SU-DHL-6 (cell line): Measurements from ENCODE around the gene RNF166.

Source experiments
- H2AFZ ChIP-seq: fragments of 200-600 bp; sonication (generic); 2 replicates; pipeline ENCODE4 v1.6.1; 2014; ENCODE audit warnings: low read depth, mild to moderate bottlenecking, moderate library complexity, mixed read lengths, antibody characterized with exemption, low read length; ENCODE audit not compliant: severe bottlenecking
- H3F3A ChIP-seq: fragments of 200-600 bp; shearing (Covaris generic); 2 replicates; pipeline ENCODE4 v1.6.0; 2016; ENCODE audit warnings: antibody characterized with exemption, mild to moderate bottlenecking; ENCODE audit not compliant: insufficient read depth
- H3K27ac ChIP-seq: fragments of 200-600 bp; sonication (generic); 2 replicates; pipeline ENCODE4 v1.5.1; 2016; ENCODE audit warnings: low read depth, mild to moderate bottlenecking, low read length, moderate library complexity, mixed read lengths
- H3K27me3 ChIP-seq: fragments of 200-600 bp; sonication (generic), shearing (Covaris generic); 2 replicates; pipeline ENCODE4 v1.6.0; 2014; ENCODE audit warnings: mild to moderate bottlenecking, low read length
- H3K36me3 ChIP-seq: fragments of 200-600 bp; sonication (generic); 2 replicates; pipeline ENCODE4 v1.6.1; 2014; ENCODE audit warnings: mild to moderate bottlenecking, low read length, mixed read lengths
- H3K4me2 ChIP-seq: fragments of 300-600, 200-600 bp; shearing (Covaris generic), sonication (generic); 2 replicates; pipeline ENCODE4 v1.6.0; 2014; ENCODE audit warnings: low read length, low read depth, mild to moderate bottlenecking; ENCODE audit not compliant: poor library complexity, severe bottlenecking
- H3K4me3 ChIP-seq: fragments of 200-600 bp; sonication (generic); 2 replicates; pipeline ENCODE4 v1.5.1; 2014; ENCODE audit warnings: antibody characterized with exemption, low read length, mild to moderate bottlenecking, mixed read lengths; ENCODE audit not compliant: insufficient read depth, poor library complexity, severe bottlenecking
- H3K79me2 ChIP-seq: fragments of 200-600 bp; sonication (generic); 2 replicates; pipeline ENCODE4 v1.6.1; 2014; ENCODE audit warnings: mild to moderate bottlenecking, low read length, moderate library complexity; ENCODE audit not compliant: insufficient read depth
- H3K9ac ChIP-seq: fragments of 200-600 bp; sonication (generic); 2 replicates; pipeline ENCODE4 v1.7.0; 2014; ENCODE audit warnings: mild to moderate bottlenecking, low read length
- H3K9me2 ChIP-seq: fragments of 200-600 bp; sonication (generic); replicated peaks from 2 replicates; pipeline ENCODE4 v1.6.1; 2014; ENCODE audit warnings: low read length; ENCODE audit not compliant: insufficient read depth
- H3K9me3 ChIP-seq: fragments of 200-600 bp; sonication (generic); 2 replicates; pipeline ENCODE4 v1.6.1; 2014; ENCODE audit warnings: low read length, mixed read lengths; ENCODE audit not compliant: insufficient read depth
- H4K20me1 ChIP-seq: fragments of 200-600 bp; sonication (generic); 2 replicates; pipeline ENCODE4 v1.6.1; 2014; ENCODE audit warnings: low read depth, mild to moderate bottlenecking, antibody characterized with exemption, low read length, moderate library complexity, mixed read lengths
- CTCF ChIP-seq: fragments of 200-600 bp; sonication (generic); IDR thresholded peaks from one replicate; pipeline ENCODE4 v1.5.1; 2017; ENCODE audit warnings: antibody characterized with exemption, mild to moderate bottlenecking, low read length, moderate library complexity; ENCODE audit not compliant: insufficient read depth, poor library complexity, severe bottlenecking
- EZH2phosphoT487 ChIP-seq: fragments of 200-600 bp; sonication (generic), shearing (Covaris generic); conservative IDR thresholded peaks from 2 replicates; pipeline ENCODE4 v1.6.1; 2018; ENCODE audit warnings: mild to moderate bottlenecking, antibody characterized with exemption, low read length, moderate library complexity, mixed read lengths

Gene RNF166

DNA sequence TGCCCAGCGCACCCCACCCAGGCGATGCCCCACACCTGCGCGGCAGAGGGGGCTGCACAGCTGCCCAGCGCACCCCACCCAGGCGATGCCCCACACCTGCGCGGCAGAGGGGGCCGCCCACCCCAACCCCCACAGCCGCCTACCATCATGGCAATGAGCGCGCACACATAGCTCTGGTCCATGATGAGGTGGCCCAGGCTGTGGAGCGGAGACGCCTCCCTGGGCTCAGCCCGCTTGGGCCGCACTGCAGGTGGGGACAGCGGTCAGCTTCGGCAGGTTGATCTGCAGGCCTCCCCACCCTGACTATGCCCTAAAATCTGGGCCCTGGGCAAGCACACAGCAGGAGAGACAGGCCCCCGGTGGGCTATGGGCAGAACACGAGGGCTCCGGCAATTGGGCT is 30.3 kb upstream of the RNF166 start:
- no peak overlapping the region for H3K4me2 ChIP-seq
- H3K4me3 ChIP-seq, result no peak overlapping the region
- H2AFZ ChIP-seq, result no peak overlapping the region
- H3K9me3 ChIP-seq, result no peaks in the 10 kb centered on the region
- TF ChIP-seq CTCF, result no peak
- TF ChIP-seq EZH2phosphoT487, result no peak
- H3K9me2 ChIP-seq, result no peaks in the 10 kb centered on the region
- no peaks in the 10 kb centered on the region for H3F3A ChIP-seq
- no peaks in the 10 kb centered on the region for H4K20me1 ChIP-seq
- no peak overlapping the region for H3K27ac ChIP-seq
- H3K36me3 ChIP-seq, result no peaks in the 10 kb centered on the region
- no peaks in the 10 kb centered on the region for H3K27me3 ChIP-seq
- H3K9ac ChIP-seq, result no peak overlapping the region
- no peaks in the 10 kb centered on the region for H3K79me2 ChIP-seq

DNA sequence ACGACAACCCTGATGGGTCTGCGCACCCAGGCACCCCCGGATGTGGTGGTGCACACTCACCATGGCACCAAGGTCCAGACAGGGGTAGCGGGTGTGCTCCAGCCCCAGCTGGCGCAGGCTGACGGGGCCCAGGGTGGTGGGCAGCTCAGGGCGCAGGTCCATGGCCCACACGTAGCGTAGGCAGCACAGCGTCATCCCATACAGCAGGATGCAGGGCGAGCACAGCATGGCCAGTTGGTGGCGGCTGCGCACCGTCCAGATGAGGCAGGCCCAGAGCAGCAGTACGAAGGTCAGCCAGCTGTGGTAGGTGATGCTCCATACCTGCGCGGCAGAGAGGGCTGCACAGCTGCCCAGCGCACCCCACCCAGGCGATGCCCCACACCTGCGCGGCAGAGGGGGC is 29.9 kb upstream of the RNF166 start:
- Histone ChIP-seq H3F3A (no peaks in the 10 kb centered on the region), H3K9me3 (no peaks in the 10 kb centered on the region), H3K27me3 (no peaks in the 10 kb centered on the region), H2AFZ (no peak overlapping the region), H3K36me3 (no peaks in the 10 kb centered on the region), H3K9me2 (no peaks in the 10 kb centered on the region), H3K79me2 (no peaks in the 10 kb centered on the region), H4K20me1 (no peaks in the 10 kb centered on the region), H3K9ac (no peak overlapping the region), H3K27ac (no peak overlapping the region), H3K4me2 (no peak overlapping the region), H3K4me3 (no peak overlapping the region)
- TF ChIP-seq EZH2phosphoT487 (no peak), CTCF (no peak)

GRCh38 chr16:88735616-88736015 is 29.4 kb upstream of the RNF166 start:
- Histone ChIP-seq H3K27me3 (no peaks in the 10 kb centered on the region), H3K9me2 (no peaks in the 10 kb centered on the region), H4K20me1 (no peaks in the 10 kb centered on the region), H3K4me3 (no peak overlapping the region), H3K36me3 (no peaks in the 10 kb centered on the region), H3K9me3 (no peaks in the 10 kb centered on the region), H3K9ac (no peak overlapping the region), H3K27ac (no peak overlapping the region), H3K4me2 (no peak overlapping the region), H3F3A (no peaks in the 10 kb centered on the region), H3K79me2 (no peaks in the 10 kb centered on the region), H2AFZ (no peak overlapping the region)
- TF ChIP-seq EZH2phosphoT487, result no peak
- TF ChIP-seq CTCF, result no peak

DNA sequence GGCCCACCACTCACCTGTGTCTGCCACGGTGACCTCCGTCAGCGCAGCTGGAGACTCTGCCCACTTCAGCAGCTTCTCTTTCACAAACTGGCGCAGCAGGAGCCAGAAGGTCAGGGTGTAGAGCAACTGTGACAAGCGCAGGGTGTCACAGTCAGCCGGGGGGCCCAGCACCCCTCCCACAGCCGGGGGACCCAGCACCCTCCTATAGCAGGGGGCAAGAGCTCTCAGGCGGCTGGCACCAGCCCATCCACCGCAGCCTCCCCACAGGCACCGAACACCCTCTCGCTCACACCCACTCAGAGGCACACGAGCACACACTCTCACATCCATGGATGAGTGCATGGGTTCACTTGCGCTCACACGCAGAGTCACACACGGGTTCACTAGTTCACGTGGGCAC is 28.9 kb upstream of the RNF166 start:
- H3K4me3 ChIP-seq, result no peak overlapping the region
- no peak overlapping the region for H2AFZ ChIP-seq
- H3K9me2 ChIP-seq, result no peaks in the 10 kb centered on the region
- no peaks in the 10 kb centered on the region for H3K9me3 ChIP-seq
- no peak overlapping the region for H3K4me2 ChIP-seq
- no peak overlapping the region for H3K27ac ChIP-seq
- H3K9ac ChIP-seq, result no peak overlapping the region
- no peaks in the 10 kb centered on the region for H4K20me1 ChIP-seq
- no peaks in the 10 kb centered on the region for H3K79me2 ChIP-seq
- TF ChIP-seq CTCF (no peak), EZH2phosphoT487 (no peak)
- H3K27me3 ChIP-seq, result no peaks in the 10 kb centered on the region
- H3K36me3 ChIP-seq, result no peaks in the 10 kb centered on the region
- H3F3A ChIP-seq, result no peaks in the 10 kb centered on the region
